ENCODE measurements around the gene GLT1D1. TPM values are rescaled to one million over a fixed set of nuclear protein-coding genes. Genes with fewer than 3 reads are reported as not detected.

The GLT1D1 gene
- total RNA-seq, 1 donor from 2014 or later = 5.3 TPM

GRCh38 chr12:128973883-128974681 lies 120.8 kb downstream of the GLT1D1 start:
- intact Hi-C loops (cut with DNase I) = no loop called here
- ATAC-seq (no peak), DNase-seq (no peak)
- H3K27me3 ChIP-seq (ENCODE audit: low read depth) = peaks cover 41% of the 10 kb centered on the region
- no peak overlapping the region for H3K4me3 ChIP-seq
- no peaks in the 10 kb centered on the region for H3K4me1 ChIP-seq
- TF ChIP-seq CTCF (IDR thresholded peaks at IDR 0.05) = no peak
- H3K27ac ChIP-seq = no peak overlapping the region
- H3K9me3 ChIP-seq = no peaks in the 10 kb centered on the region
- no peaks in the 10 kb centered on the region for H3K36me3 ChIP-seq

GRCh38 chr12:128974881-128975280 lies 121.6 kb downstream of the GLT1D1 start:
- Histone ChIP-seq H3K9me3 (no peaks in the 10 kb centered on the region), H3K27me3 (ENCODE audit: low read depth) (peaks cover 40% of the 10 kb centered on the region), H3K36me3 (no peaks in the 10 kb centered on the region), H3K4me3 (no peak overlapping the region), H3K27ac (no peak overlapping the region), H3K4me1 (no peaks in the 10 kb centered on the region)
- no peak for TF ChIP-seq CTCF (IDR thresholded peaks at IDR 0.05)
- ATAC-seq (no peak), DNase-seq (no peak)
- intact Hi-C loops (cut with DNase I) = no loop called here

GRCh38 chr12:128976120-128976738 lies 123.0 kb downstream of the GLT1D1 start:
- ATAC-seq = peak; percentile 72 to 81
- H3K36me3 ChIP-seq = no peaks in the 10 kb centered on the region
- H3K9me3 ChIP-seq = no peaks in the 10 kb centered on the region
- intact Hi-C loops (cut with DNase I) = no loop called here
- peak; percentile 44 for TF ChIP-seq CTCF (IDR thresholded peaks at IDR 0.05)
- no peak overlapping the region for H3K27ac ChIP-seq
- H3K27me3 ChIP-seq (ENCODE audit: low read depth) = peaks cover 31% of the 10 kb centered on the region
- no peak overlapping the region for H3K4me3 ChIP-seq
- no peaks in the 10 kb centered on the region for H3K4me1 ChIP-seq
- DNase-seq = peak; percentile 62

- Histone ChIP-seq H3K27ac (no peak overlapping the region), H3K4me1 (no peaks in the 10 kb centered on the region), H3K36me3 (no peaks in the 10 kb centered on the region), H3K9me3 (no peaks in the 10 kb centered on the region), H3K4me3 (no peak overlapping the region), H3K27me3 (ENCODE audit: low read depth) (peaks cover 27% of the 10 kb centered on the region)
- ATAC-seq (no peak), DNase-seq (no peak)
- no peak for TF ChIP-seq CTCF (IDR thresholded peaks at IDR 0.05)
- intact Hi-C loops (cut with DNase I) = no loop called here
These were observed 124.2 kb downstream of the GLT1D1 start for GRCh38 chr12:128977441-128977840.

GRCh38 chr12:128978067-128978466 lies 124.8 kb downstream of the GLT1D1 start:
- peaks cover 22% of the 10 kb centered on the region for H3K27me3 ChIP-seq (ENCODE audit: low read depth)
- intact Hi-C loops (cut with DNase I) = no loop called here

More at GRCh38 chr12:128978067-128978466, 124.8 kb downstream of the GLT1D1 start:
- no peak overlapping the region for H3K4me3 ChIP-seq
- H3K9me3 ChIP-seq = no peaks in the 10 kb centered on the region
- DNase-seq (no peak), ATAC-seq (no peak)
- no peak overlapping the region for H3K27ac ChIP-seq
- H3K36me3 ChIP-seq = no peaks in the 10 kb centered on the region
- TF ChIP-seq CTCF (IDR thresholded peaks at IDR 0.05) = no peak
- H3K4me1 ChIP-seq = no peaks in the 10 kb centered on the region

All from lower lobe of right lung (tissue), 2 donors.